DMS153 treated with DMSO at 0.1 percent for 48 hours (cell line): ENCODE results near the gene PDXK.

Experiments used
- DNase-seq: peaks from one replicate; lab custom pipeline; 2025; ENCODE audit not compliant: unreplicated experiment; lab: John Stamatoyannopoulos, UW

The PDXK gene

GRCh38 chr21:43721939-43722338 lies 3.0 kb downstream of the PDXK start:
- DNase-seq = no peak

- DNase-seq = no peak
These were observed 4.7 kb downstream of the PDXK start for GRCh38 chr21:43723648-43724047.

- DNase-seq = no peak
These were observed 8.0 kb downstream of the PDXK start for GRCh38 chr21:43726686-43727518.

- DNase-seq = no peak
These were observed 8.7 kb downstream of the PDXK start for GRCh38 chr21:43727519-43728153.

GRCh38 chr21:43728154-43728466 lies 9.2 kb downstream of the PDXK start:
- DNase-seq = no peak

GRCh38 chr21:43728467-43729390 lies 9.8 kb downstream of the PDXK start:
- peak; percentile 66 for DNase-seq

GRCh38 chr21:43731476-43731875 lies 12.5 kb downstream of the PDXK start:
- no peak for DNase-seq

- DNase-seq = no peak
These were observed 13.2 kb downstream of the PDXK start for GRCh38 chr21:43731891-43732711.

GRCh38 chr21:43733060-43733459 lies 14.1 kb downstream of the PDXK start:
- DNase-seq = no peak

GRCh38 chr21:43733529-43734071 lies 14.7 kb downstream of the PDXK start:
- no peak for DNase-seq

GRCh38 chr21:43734131-43734927 lies 15.4 kb downstream of the PDXK start:
- DNase-seq = no peak

GRCh38 chr21:43734928-43735229 lies 15.9 kb downstream of the PDXK start:
- DNase-seq = no peak

GRCh38 chr21:43735236-43736091 lies 16.5 kb downstream of the PDXK start:
- no peak for DNase-seq

GRCh38 chr21:43736224-43736883 lies 17.4 kb downstream of the PDXK start:
- no peak for DNase-seq

GRCh38 chr21:43737158-43737950 lies 18.4 kb downstream of the PDXK start:
- no peak for DNase-seq

GRCh38 chr21:43739621-43740435 lies 20.9 kb downstream of the PDXK start:
- no peak for DNase-seq
